Amygdala (tissue), 56 donors: ENCODE data around the gene PLCB3.
"Not testable (repeated sequence)": the region's sequence is repeated elsewhere in the genome, so short reads cannot be mapped to it uniquely, and the experiment has no call there.

Experiments used
- DNase-seq, 56 donors: peaks; one replicate each; lab custom pipeline; 2025; lab: John Stamatoyannopoulos, UW

Gene PLCB3

DNA sequence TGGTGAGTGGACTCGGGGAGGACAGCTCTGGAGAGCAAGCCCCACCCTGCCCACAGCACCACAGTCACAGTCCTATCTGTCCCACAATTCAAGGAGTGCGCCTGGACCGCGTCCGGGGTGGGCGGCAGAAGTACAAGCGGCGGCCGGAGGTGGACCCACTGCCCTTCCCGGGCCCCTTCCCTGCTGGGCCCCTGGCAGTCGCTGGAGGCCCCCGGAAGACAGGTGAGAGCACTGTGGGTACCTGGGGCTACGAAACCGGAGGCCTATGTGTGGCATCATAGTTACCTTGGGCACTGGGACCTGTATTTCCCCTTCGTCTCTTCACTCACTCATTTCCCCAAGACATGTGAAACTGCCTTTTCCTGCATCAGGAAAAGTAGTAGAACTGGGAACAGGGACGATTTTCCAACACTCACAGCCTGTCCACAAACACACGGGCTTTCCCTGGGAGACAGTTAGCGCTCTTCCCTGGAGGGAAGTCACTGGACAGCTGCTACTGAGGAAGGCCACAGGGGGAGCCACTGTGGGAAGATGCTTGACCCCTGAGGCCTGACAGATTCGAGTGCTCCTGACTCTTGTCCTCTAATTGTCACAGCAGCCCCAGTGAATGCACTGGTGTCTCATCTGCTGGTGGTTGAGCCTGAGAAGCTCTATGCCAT lies 62.9 kb downstream of the PLCB3 start:
- no peak for DNase-seq

- no peak for DNase-seq
Measured at GRCh38 chr11:64314805-64315561, 63.7 kb downstream of the PLCB3 start.

DNA sequence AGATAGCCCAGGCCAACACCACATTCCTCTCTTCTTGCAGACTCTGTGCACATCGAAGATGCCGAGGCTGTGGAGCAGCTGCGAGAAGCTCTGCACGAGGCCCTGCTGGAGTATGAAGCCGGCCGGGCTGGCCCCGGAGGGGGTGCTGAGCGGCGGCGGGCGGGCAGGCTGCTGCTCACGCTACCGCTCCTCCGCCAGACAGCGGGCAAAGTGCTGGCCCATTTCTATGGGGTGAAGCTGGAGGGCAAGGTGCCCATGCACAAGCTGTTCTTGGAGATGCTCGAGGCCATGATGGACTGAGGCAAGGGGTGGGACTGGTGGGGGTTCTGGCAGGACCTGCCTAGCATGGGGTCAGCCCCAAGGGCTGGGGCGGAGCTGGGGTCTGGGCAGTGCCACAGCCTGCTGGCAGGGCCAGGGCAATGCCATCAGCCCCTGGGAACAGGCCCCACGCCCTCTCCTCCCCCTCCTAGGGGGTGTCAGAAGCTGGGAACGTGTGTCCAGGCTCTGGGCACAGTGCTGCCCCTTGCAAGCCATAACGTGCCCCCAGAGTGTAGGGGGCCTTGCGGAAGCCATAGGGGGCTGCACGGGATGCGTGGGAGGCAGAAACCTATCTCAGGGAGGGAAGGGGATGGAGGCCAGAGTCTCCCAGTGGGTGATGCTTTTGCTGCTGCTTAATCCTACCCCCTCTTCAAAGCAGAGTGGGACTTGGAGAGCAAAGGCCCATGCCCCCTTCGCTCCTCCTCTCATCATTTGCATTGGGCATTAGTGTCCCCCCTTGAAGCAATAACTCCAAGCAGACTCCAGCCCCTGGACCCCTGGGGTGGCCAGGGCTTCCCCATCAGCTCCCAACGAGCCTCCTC lies 64.6 kb downstream of the PLCB3 start:
- DNase-seq, result not testable (repeated sequence)

- DNase-seq, result peak in 1 of 56 donors; percentile 64
Measured at GRCh38 chr11:64316672-64317324, 65.5 kb downstream of the PLCB3 start.

DNA sequence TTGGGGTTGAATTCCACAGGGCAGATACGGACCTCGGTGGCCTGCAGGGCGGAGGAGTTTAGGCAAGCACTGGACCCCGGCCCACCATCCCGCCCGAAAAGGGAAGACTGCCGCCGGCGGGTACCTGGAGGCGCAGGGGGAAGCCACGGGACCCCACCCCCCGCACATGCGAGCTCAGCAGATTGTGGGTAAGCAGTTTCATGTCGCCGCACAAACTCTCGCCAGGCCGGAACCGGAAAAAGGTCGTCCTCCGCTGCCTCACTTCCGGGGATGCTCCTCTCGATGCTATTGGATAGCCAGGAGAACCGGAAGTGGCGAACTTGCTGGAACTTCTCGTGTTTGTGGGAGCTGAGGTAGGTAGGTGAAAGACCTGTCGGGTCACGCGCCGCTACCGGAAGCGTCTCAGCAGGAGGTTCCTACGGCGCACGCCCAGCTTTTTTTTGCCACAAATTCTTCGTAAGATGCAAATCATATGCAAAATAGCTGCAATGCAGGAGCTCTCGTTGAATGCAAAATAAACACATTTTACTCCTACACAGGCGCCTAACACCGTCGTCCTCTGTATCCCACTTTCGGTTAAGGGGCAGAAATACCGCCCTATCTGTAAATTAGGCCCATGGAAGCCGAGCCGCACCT lies 66.1 kb downstream of the PLCB3 start, which contains the start of gene TRMT112:
TRMT112 (minus strand) TSS at position 235 of the 636 bp plus-strand sequence; CDS start at position 202, 33 bp downstream.
- peak; percentile 72 to 98 (median 94) for DNase-seq

GRCh38 chr11:64317961-64318765 lies 66.8 kb downstream of the PLCB3 start, which contains the start of gene PRDX5:
PRDX5 (plus strand) TSS chr11:64318121; CDS start chr11:64318216, 95 bp downstream.
- peak; percentile 54 to 98 (median 94) for DNase-seq
